AG09309 (cell line): ENCODE measurements around the gene CHCT1.

Experiments used
- DNase-seq: peaks from one replicate; pipeline ENCODE4 v3.0.0-alpha.2; 2010; ENCODE audit warnings: low read depth
- H3K4me3 ChIP-seq: 2 replicates; pipeline ENCODE4 v1.5.1; 2011; ENCODE audit warnings: mild to moderate bottlenecking, low read depth, low read length, moderate library complexity; ENCODE audit not compliant: control insufficient read depth
- CTCF ChIP-seq: IDR thresholded peaks from 2 replicates; pipeline ENCODE4 v1.5.1; 2011; ENCODE audit warnings: mild to moderate bottlenecking, low read depth, low read length, inconsistent platforms; ENCODE audit not compliant: insufficient read depth, control insufficient read depth; ENCODE audit errors: missing control alignments

The CHCT1 gene

GRCh38 chr17:60435244-60436167 is 13.2 kb downstream of the CHCT1 start:
- no peak overlapping the region; the same call in 1 of the 2 replicates for H3K4me3 ChIP-seq
- TF ChIP-seq CTCF = peak; percentile 88
- DNase-seq = peak; percentile 68

DNA sequence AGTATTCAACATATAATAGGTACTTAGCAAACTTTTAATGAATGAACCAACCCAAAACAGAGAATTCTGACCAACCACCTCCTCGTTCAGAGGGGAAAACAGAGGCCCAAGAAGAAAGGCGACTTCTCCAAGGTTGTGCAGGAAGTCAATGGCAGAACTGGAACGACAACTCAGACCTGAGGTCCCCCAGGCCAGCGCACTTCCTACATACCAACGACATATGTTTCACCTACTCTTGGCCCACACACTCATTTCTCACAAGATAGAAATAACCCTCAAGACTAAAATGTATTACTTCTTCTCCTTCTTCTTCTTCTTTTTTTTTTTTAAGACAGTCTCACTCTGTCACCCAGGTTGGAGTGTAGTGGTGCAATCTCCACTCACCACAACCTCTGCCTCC is 14.4 kb downstream of the CHCT1 start:
- DNase-seq = no peak
- TF ChIP-seq CTCF = no peak
- H3K4me3 ChIP-seq = no peak overlapping the region

DNA sequence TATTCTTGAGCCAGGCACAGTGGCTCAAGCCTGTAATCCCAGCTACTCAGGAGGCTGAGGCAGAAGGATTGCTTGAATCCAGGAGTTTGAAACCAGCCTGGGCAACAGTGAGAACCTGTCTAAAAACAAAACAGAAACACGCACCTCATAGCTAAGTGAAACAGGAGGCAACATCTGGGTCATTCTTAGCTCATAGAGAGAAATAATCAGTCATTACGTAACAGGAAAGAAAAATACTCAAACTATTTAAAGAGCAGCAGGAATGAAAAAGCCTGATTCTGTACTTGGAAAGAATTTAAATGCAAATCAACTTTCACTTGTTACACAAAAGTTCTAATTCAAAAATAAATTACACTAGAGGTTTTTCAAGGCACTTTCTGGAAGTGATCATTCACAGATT is 17.2 kb downstream of the CHCT1 start:
- no peak for TF ChIP-seq CTCF
- no peak overlapping the region for H3K4me3 ChIP-seq
- DNase-seq = no peak

GRCh38 chr17:60442271-60443173 is 20.2 kb downstream of the CHCT1 start:
- DNase-seq = no peak
- TF ChIP-seq CTCF = no peak
- no peak overlapping the region for H3K4me3 ChIP-seq

GRCh38 chr17:60443713-60444112 is 21.4 kb downstream of the CHCT1 start:
- no peak for TF ChIP-seq CTCF
- DNase-seq = no peak

DNA sequence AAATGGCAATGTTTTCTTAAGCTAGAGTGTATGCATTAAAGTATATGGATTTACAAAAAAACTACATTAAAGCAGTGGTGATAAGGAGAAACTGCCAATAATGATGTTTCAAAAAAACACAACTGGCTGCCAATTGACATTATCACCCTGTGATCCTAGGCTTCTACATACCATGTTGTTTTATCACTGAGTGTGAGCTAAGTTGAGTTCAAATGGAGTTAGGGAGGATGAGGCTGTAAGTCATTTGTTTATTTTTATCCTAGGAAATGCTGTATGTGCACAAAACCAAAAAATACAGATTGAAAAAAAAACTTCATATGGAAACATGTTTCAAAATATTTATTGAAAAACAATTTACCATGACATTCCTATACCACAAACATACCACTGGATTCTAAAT is 22.9 kb downstream of the CHCT1 start:
- no peak overlapping the region for H3K4me3 ChIP-seq
- no peak for DNase-seq
- TF ChIP-seq CTCF = no peak

More at GRCh38 chr17:60443713-60444112, 21.4 kb downstream of the CHCT1 start:
- no peak overlapping the region for H3K4me3 ChIP-seq
